Cerebellar nuclear complex (tissue), 1 donor: Measurements from ENCODE around the gene KCNS1.

Source experiments
- DNase-seq, 2 experiments: peaks; one replicate each; lab custom pipeline; 2025; lab: John Stamatoyannopoulos, UW

The KCNS1 gene

GRCh38 chr20:45109634-45110033 lies 8.7 kb upstream of the KCNS1 start:
- no peak for DNase-seq

- no peak for DNase-seq
These were observed 4.4 kb upstream of the KCNS1 start for GRCh38 chr20:45105317-45105716.

- DNase-seq: no peak
These were observed 3.9 kb upstream of the KCNS1 start for GRCh38 chr20:45104786-45105185.

- DNase-seq: no peak
These were observed 2.1 kb upstream of the KCNS1 start for GRCh38 chr20:45103072-45103471.

GRCh38 chr20:45101333-45101850 lies 465 bp upstream of the KCNS1 start:
- no peak for DNase-seq

- no peak for DNase-seq
These were observed 2.7 kb downstream of the KCNS1 start for GRCh38 chr20:45098103-45098773.

- no peak for DNase-seq
These were observed 3.3 kb downstream of the KCNS1 start for GRCh38 chr20:45097485-45098102.

GRCh38 chr20:45096781-45097180 lies 4.1 kb downstream of the KCNS1 start:
- no peak for DNase-seq

DNA sequence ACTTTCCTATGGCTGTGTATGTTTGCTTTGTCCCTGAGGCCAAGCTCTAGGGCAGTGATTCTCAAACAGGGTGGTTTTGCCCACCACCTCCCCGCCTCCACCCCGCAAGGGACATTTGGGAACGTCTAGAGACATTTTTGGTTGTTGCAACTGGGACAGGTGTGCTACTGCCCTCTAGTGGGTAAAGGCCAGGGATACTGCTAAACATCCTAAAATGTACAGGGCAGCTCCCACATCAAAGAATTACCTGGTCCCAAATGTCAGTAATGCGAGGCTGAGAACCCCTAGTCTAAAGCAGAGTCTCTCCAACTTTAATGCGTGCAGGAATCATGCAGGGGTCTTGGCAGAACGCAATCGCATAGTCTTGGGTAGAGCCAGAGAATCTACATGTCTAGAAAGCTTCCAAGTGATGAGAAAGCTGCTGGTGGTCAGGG lies 5.1 kb downstream of the KCNS1 start:
- DNase-seq: no peak

DNA sequence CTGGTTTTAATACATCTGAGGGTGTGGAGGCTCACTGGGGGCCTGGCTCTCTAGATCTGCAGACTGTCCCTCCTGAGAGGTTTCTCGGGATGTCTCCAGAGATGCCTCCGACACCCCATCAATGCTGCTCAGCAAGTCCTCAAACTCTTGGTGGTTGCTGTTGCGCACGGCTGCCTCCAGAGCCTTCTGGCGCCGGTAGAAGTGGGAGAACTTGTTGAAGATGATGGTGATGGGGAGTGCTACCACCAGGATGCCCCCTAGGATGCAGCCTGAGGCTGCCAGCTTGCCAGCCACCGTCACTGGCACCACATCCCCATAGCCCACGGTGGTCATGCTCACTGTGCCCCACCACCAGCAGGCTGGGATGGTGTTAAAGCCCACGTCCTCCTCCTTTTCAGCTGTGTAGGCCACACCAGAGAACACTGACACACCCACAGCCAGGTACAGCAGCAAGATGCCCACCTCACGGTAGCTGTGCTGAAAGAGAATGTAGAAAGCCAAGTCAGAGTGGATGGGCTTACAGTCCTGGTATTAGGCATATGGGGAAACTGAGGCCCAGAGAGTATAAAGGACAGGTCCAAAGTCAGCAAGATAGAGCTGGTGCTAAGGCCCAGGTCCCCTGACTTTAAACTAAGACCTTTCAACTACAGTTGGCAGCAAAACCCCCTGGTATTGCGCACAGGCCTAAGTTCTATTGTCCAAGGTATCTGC lies 5.9 kb downstream of the KCNS1 start:
- no peak for DNase-seq

DNA sequence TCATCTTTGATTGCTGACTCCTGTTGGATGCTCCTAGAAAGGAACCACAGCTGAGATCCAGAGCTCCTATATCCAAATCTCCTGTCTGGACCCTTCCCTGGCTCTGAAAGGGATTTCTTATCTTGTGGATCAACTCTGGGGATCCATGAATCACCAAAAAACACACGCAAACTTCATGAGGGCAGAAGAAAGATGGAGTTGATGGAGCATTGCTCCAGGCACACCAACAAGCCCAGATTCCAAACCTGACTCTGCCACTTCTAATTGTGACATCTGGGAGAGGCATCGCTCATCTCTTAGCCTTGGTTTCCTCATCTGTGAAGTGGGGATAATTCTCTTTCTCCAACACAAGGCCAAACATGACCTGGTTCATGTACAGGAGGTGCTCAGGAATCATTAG lies 6.7 kb downstream of the KCNS1 start:
- DNase-seq: no peak

DNA sequence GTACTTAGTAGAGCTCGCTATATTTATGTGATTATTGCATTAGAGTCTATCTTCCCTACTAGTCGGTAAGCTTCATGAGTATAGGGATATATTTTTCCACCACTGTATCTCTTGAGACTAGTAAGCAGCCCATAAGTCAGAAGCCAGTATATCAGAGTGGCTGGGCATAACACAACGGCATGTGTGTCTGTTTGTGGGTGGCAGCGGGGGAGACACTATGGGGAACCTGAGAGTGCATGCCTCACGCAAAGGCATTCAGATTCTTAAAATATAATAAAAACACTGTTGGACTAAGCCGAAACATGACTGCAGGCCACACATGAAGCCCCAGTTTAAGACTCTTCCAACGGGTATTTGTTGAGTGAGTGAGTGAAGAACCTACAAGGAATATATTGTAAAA lies 8.0 kb downstream of the KCNS1 start:
- no peak for DNase-seq

DNA sequence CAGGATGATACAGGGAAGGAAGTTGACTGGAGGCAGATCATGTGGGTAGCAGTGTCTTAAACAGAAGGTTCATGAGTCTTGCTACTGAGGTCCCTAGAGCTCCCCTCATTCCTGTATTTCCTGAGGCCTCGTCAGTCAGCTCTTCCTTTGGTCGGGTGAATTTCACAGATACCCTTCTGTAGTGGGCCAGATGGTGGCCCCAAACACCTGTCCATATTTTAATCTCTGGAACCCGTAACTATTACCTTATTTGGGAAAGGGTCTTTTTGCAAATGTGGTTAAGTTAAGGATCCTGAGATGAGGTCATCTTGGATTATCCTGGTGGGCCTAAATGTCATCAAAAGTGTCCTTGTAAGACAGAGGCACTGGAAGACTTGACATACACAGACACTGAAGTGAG lies 9.6 kb downstream of the KCNS1 start:
- DNase-seq: no peak

DNA sequence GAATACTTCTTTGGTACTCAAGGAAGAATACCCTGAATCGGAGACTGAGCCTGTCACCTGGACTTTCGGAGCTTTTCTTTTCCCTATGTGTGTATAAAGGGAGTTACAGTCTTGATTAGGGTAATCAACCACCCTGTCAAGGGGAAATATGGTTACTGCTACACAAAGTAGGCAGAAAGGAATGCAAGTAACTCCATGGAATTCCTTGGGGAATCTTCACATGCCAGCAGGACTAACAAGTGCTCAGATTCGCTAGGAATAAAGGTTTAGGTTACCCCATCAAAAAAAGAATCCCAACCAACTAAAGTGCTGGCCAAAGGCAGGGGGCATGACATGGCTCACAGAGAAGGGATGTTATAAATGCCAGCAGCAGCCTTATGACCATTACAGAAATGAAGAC lies 10.4 kb downstream of the KCNS1 start:
- DNase-seq: no peak

GRCh38 chr20:45088247-45088646 lies 12.7 kb downstream of the KCNS1 start:
- DNase-seq: no peak

DNA sequence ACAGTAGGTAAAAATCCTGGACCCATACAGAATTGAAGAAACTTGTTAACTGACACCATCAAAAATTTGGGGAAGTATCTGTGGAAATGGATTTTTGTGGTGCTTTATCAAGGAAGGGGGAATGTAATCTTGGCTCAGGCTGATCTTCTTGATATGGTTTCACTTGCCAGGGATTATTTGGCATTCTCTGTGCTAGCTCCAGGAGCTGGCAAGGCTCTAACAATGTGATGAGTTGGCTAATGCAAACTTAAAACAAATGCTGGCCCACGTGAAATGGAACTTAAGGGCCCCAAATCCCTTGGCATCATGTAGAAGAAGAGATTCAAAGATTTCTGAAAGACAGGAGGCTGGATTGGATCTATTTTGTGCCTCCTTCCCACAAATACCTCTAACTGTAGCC lies 13.1 kb downstream of the KCNS1 start:
- DNase-seq: no peak

DNA sequence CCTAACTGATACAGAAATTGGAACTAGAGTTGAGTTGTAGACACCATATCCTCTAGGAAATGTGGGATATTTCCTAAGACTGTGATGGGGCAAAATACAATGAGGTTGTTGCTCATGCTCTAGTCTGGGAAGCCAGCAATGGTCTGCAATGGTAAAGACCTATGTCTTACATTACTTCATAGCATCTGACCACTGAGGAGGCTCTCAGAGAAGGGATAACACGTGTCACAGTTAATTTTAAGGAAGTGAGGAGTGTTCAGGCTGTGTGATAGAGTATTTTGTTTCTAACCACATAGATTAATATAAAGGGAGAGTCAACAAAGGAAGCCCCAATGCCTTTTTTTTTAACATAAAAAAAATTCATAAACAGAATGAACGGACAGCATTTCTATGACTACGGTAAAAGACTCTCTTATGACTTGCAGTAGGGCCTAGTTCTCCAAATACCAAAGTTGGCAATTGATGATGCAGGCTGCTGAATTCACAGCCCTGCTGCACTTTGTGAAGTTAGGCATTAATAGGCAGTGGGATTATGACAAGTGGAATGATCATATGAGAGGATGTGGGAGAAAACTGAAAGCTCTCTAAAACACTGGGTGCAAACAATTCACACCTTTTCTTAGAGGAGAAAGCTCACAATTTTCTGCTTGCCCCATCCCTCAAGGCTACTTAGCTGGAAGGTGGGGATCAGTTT lies 13.7 kb downstream of the KCNS1 start:
- no peak for DNase-seq

- no peak for DNase-seq
These were observed 15.1 kb downstream of the KCNS1 start for GRCh38 chr20:45085867-45086266.

GRCh38 chr20:45085289-45085688 lies 15.6 kb downstream of the KCNS1 start:
- DNase-seq: no peak

GRCh38 chr20:45083127-45083526 lies 17.8 kb downstream of the KCNS1 start:
- DNase-seq: no peak

GRCh38 chr20:45082468-45082867 lies 18.5 kb downstream of the KCNS1 start:
- DNase-seq: no peak

- no peak for DNase-seq
These were observed 19.9 kb downstream of the KCNS1 start for GRCh38 chr20:45080867-45081624.
